C4-2B (cell line): Measurements from ENCODE around the gene HSH2D.

Source experiments
- H3K27ac ChIP-seq: fragments of 450-650 bp; 2 replicates; pipeline ENCODE4 v1.5.1; 2017
- CTCF ChIP-seq: fragments of 450-650 bp; conservative IDR thresholded peaks from 2 replicates; pipeline ENCODE4 v1.5.1; 2017; ENCODE audit warnings: mild to moderate bottlenecking
- ZFX ChIP-seq: fragments of 450-650 bp; IDR thresholded peaks from 2 replicates; pipeline ENCODE4 v1.6.1; 2017

Gene HSH2D

GRCh38 chr19:16100524-16100923, 43.0 kb upstream of the HSH2D start:
- H3K27ac ChIP-seq: no peak overlapping the region
- TF ChIP-seq CTCF: no peak
- no peak for TF ChIP-seq ZFX

DNA sequence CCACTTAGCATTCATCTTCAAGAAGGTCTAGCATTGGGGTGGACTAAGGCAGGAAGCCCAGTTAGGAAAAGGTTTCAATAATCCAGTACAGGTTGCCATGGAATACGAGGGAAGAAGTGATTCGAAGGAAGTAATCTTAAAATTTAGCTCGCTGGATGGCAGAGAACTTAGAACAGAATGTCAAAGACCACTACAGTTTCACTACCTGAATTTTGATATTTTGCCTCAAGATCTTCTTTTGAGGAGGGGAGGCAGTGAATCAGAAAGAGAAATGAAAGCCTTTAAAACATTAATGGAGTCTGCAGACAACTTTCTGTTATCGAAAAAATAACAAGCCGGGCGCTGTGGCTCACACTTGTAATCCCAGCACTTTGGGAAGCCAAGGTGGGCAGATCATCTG, 38.8 kb upstream of the HSH2D start:
- no peak overlapping the region for H3K27ac ChIP-seq
- TF ChIP-seq ZFX (no peak), CTCF (no peak)

DNA sequence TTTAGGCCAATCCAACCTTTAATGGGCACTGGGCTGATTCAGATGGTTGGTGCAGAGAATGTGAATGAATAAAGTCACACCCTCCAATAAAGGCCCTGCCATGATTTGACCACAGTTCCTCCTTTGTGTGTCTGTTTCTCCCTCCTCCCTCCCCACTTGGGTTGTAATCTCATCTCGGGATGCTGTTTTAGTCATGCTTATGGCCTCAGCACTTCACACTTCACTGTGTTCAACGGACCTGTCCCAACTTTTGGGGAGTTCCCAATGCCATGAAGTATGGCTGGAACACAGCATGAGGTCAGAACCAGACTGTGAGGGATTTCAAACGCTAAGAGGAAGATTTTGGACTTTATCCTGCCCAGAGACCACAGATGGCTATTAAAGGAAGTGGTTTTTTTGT, 37.4 kb upstream of the HSH2D start:
- TF ChIP-seq ZFX (no peak), CTCF (no peak)
- no peak overlapping the region for H3K27ac ChIP-seq

- TF ChIP-seq CTCF (peak; percentile 98), ZFX (peak; percentile 37; the same call in 1 of the 2 replicates)
- H3K27ac ChIP-seq: peak within 1 kb of the TSS; percentile 94
Observed at GRCh38 chr19:16111160-16111908, 32.2 kb upstream of the HSH2D start, which contains the start of gene RAB8A. RAB8A (plus strand) TSS chr19:16111889; CDS start chr19:16111902, 13 bp downstream.

DNA sequence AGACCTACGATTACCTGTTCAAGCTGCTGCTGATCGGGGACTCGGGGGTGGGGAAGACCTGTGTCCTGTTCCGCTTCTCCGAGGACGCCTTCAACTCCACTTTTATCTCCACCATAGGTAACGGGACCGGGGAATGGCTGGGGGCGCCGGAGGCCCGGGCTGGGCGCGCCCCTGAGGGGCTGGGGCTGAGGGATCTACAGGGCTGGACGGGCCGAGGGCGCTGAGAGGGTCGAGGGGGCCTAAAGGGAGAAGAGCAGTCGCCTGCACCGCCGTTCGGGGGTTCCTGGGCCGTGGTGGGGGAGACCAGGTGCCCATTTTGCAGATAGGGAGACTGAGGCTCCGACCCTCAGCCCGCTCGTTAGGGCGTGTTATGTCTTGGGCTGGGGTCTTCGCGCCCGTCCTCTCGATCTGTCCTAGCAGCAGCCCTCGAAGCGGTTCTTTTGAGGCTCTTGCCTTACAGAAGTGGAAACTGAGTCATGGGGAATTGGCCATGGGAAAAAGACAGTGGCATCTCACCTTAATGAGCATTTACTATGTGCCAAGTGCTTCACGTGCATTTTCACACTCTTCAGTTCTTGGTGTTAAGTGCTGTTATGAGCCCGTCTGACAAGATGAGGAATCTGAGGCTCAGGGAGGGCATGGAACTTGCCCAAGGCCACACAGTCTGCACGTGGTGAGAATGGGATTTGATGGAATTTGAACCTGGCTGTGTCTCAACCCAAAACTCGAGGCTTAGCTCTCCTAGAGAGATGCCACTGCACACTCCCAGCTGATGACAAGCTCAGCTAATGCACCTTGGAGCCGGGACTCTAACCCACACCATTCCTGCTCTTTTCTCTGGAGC, 31.4 kb upstream of the HSH2D start:
- TF ChIP-seq CTCF: no peak
- no peak for TF ChIP-seq ZFX
- peak overlapping the region; percentile 94 for H3K27ac ChIP-seq

DNA sequence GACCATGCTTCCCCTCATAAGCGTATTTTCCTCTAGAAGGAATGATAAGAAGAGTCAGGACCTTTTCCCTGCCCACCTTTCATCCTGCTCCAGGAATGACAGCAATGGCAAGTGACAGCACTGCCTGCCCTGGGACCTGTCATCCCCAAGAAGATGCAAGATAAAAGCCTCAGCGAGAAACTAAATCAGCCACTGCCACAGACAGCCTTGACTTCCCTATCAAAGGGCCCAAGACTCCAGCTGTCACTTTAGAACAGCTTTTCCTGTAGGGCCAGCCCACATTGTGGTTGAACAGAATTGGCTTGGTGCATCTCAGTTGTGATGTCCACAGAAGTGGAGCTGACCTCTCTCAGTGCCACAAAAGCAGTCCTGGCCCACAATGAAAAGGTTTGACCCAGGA, 30.7 kb upstream of the HSH2D start:
- TF ChIP-seq CTCF (no peak), ZFX (no peak)
- peak overlapping the region; percentile 94 for H3K27ac ChIP-seq

GRCh38 chr19:16113727-16114126, 29.8 kb upstream of the HSH2D start:
- no peak overlapping the region for H3K27ac ChIP-seq
- TF ChIP-seq ZFX (no peak), CTCF (no peak)
